NB4 (cell line): ENCODE data around the gene PES1.
A peak's percentile ranks its signal among the peaks of the same experiment; 100 is the strongest.

Experiments
- DNase-seq: peaks from one replicate; pipeline ENCODE4 v3.0.0; 2010; ENCODE audit warnings: low read depth
- H3K4me3 ChIP-seq: one replicate; pipeline ENCODE4 v1.5.1; 2011; ENCODE audit warnings: mild to moderate bottlenecking, low read depth, low read length, moderate library complexity
- CTCF ChIP-seq: IDR thresholded peaks from one replicate; pipeline ENCODE4 v1.5.1; 2012; ENCODE audit warnings: low read depth, low read length
- MAX ChIP-seq: IDR thresholded peaks from 2 replicates; pipeline ENCODE4 v1.6.1; 2011; ENCODE audit warnings: low read depth, low read length
- MYC ChIP-seq: IDR thresholded peaks from 2 replicates; pipeline ENCODE4 v1.6.1; 2011; ENCODE audit warnings: low read depth, low read length
- POLR2A ChIP-seq: IDR thresholded peaks from 2 replicates; pipeline ENCODE4 v1.6.1; 2011; ENCODE audit warnings: mild to moderate bottlenecking; ENCODE audit not compliant: insufficient read length; ENCODE audit errors: extremely low read depth

Gene PES1

GRCh38 chr22:30605449-30606110 lies 13.9 kb upstream of the PES1 start:
- peak; percentile 66 for DNase-seq
- TF ChIP-seq POLR2A (no peak), CTCF (peak; percentile 69)

GRCh38 chr22:30604723-30605122 lies 13.0 kb upstream of the PES1 start:
- TF ChIP-seq CTCF (no peak), MYC (no peak), POLR2A (no peak), MAX (no peak)
- H3K4me3 ChIP-seq = no peak overlapping the region
- no peak for DNase-seq

More at GRCh38 chr22:30605449-30606110, 13.9 kb upstream of the PES1 start:
- H3K4me3 ChIP-seq = peak overlapping the region; percentile 2

GRCh38 chr22:30603801-30604200 lies 12.1 kb upstream of the PES1 start:
- TF ChIP-seq MYC = no peak
- H3K4me3 ChIP-seq = no peak overlapping the region

GRCh38 chr22:30602049-30602448 lies 10.3 kb upstream of the PES1 start:
- TF ChIP-seq MYC (no peak), CTCF (peak; percentile 45)
- DNase-seq = peak; percentile 65
- no peak overlapping the region for H3K4me3 ChIP-seq

More at GRCh38 chr22:30603801-30604200, 12.1 kb upstream of the PES1 start:
- DNase-seq = no peak

GRCh38 chr22:30601464-30601863 lies 9.8 kb upstream of the PES1 start:
- TF ChIP-seq MAX = no peak
- TF ChIP-seq MYC = no peak
- TF ChIP-seq POLR2A = no peak
- TF ChIP-seq CTCF = no peak
- no peak for DNase-seq
- H3K4me3 ChIP-seq = no peak overlapping the region

- H3K4me3 ChIP-seq = no peak overlapping the region
- TF ChIP-seq MYC = no peak
- no peak for TF ChIP-seq POLR2A
- no peak for TF ChIP-seq CTCF
- TF ChIP-seq MAX = no peak
- DNase-seq = peak; percentile 16
Observed at GRCh38 chr22:30600921-30601320, 9.2 kb upstream of the PES1 start.
